Activated naive CD8-positive, alpha-beta T cell treated with anti-CD3 and anti-CD28 coated beads for 36 hours (primary cell): ENCODE data around the gene WFDC13. TPM values are rescaled to one million over a fixed set of nuclear protein-coding genes. Genes with fewer than 3 reads are reported as not detected.
"Not testable (repeated sequence)": the region's sequence is repeated elsewhere in the genome, so short reads cannot be mapped to it uniquely, and the experiment has no call there.

Experiments
- DNase-seq: peaks from one replicate; pipeline ENCODE4 v3.0.0; 2021
- H3K27ac Mint-ChIP-seq: one replicate; pipeline ENCODE4 v1.8.0; 2022; ENCODE audit warnings: mild to moderate bottlenecking, moderate library complexity, mixed read lengths
- H3K27me3 Mint-ChIP-seq: one replicate; pipeline ENCODE4 v1.8.0; 2022; ENCODE audit warnings: mild to moderate bottlenecking, mixed read lengths
- H3K36me3 Mint-ChIP-seq: one replicate; pipeline ENCODE4 v1.8.0; 2021; ENCODE audit warnings: mild to moderate bottlenecking, mixed read lengths
- H3K4me1 Mint-ChIP-seq: one replicate; pipeline ENCODE4 v1.8.0; 2021; ENCODE audit warnings: mixed read lengths
- H3K4me3 Mint-ChIP-seq: one replicate; pipeline ENCODE4 v1.8.0; 2022; ENCODE audit warnings: mild to moderate bottlenecking, moderate library complexity, mixed read lengths
- H3K9me3 Mint-ChIP-seq: one replicate; pipeline ENCODE4 v1.8.0; 2022; ENCODE audit warnings: mixed read lengths
- total RNA-seq, 2 experiments: library from RNA; stranded (reverse); gene quantifications; one replicate each; pipeline ENCODE4 v1.2.3, GENCODE V29; 2021

WFDC13 gene
- not detected for total RNA-seq

- peaks cover 2% of the 10 kb centered on the region for H3K36me3 Mint-ChIP-seq
- peaks cover 9% of the 10 kb centered on the region for H3K27me3 Mint-ChIP-seq
- H3K4me1 Mint-ChIP-seq: no peaks in the 10 kb centered on the region
- H3K27ac Mint-ChIP-seq: no peak within 1 kb of the TSS
- DNase-seq: no peak
- H3K9me3 Mint-ChIP-seq: no peaks in the 10 kb centered on the region
- H3K4me3 Mint-ChIP-seq: no peak within 1 kb of the TSS
These were observed at the start of gene WFDC13 for GRCh38 chr20:45701873-45702272. WFDC13 (plus strand) TSS chr20:45702038; CDS start chr20:45702124, 86 bp downstream.

- not testable (repeated sequence) for H3K4me3 Mint-ChIP-seq, H3K27me3 Mint-ChIP-seq, H3K27ac Mint-ChIP-seq, H3K36me3 Mint-ChIP-seq, H3K4me1 Mint-ChIP-seq, DNase-seq, H3K9me3 Mint-ChIP-seq
These were observed 44.8 kb upstream of the WFDC13 start for GRCh38 chr20:45657038-45657437.

- Mint-ChIP-seq H3K4me3 (no peak within 1 kb of the TSS), H3K27me3 (peaks cover 28% of the 10 kb centered on the region), H3K9me3 (no peaks in the 10 kb centered on the region), H3K27ac (no peak within 1 kb of the TSS), H3K4me1 (no peaks in the 10 kb centered on the region), H3K36me3 (no peaks in the 10 kb centered on the region)
- DNase-seq: no peak
These were observed 31.7 kb upstream of the WFDC13 start, which contains the start of gene WFDC11 for GRCh38 chr20:45670139-45670538. WFDC11 (minus strand) TSS chr20:45670239; CDS start chr20:45650600, 19,639 bp downstream.

GRCh38 chr20:45672765-45673164, 29.1 kb upstream of the WFDC13 start:
- peaks cover 37% of the 10 kb centered on the region for H3K27me3 Mint-ChIP-seq
- H3K9me3 Mint-ChIP-seq: peaks cover 6% of the 10 kb centered on the region
- H3K36me3 Mint-ChIP-seq: no peaks in the 10 kb centered on the region
- H3K27ac Mint-ChIP-seq: no peak overlapping the region
- H3K4me3 Mint-ChIP-seq: no peak overlapping the region
- DNase-seq: no peak
- no peaks in the 10 kb centered on the region for H3K4me1 Mint-ChIP-seq

GRCh38 chr20:45679650-45680049, 22.2 kb upstream of the WFDC13 start:
- no peaks in the 10 kb centered on the region for H3K4me1 Mint-ChIP-seq
- H3K27me3 Mint-ChIP-seq: peaks cover 19% of the 10 kb centered on the region
- H3K9me3 Mint-ChIP-seq: peaks cover 19% of the 10 kb centered on the region
- DNase-seq: no peak
- H3K4me3 Mint-ChIP-seq: no peak overlapping the region
- H3K36me3 Mint-ChIP-seq: no peaks in the 10 kb centered on the region
- no peak overlapping the region for H3K27ac Mint-ChIP-seq

- H3K27ac Mint-ChIP-seq: no peak overlapping the region
- no peaks in the 10 kb centered on the region for H3K36me3 Mint-ChIP-seq
- H3K4me3 Mint-ChIP-seq: no peak overlapping the region
- no peak for DNase-seq
- peaks cover 2% of the 10 kb centered on the region for H3K9me3 Mint-ChIP-seq
- no peaks in the 10 kb centered on the region for H3K4me1 Mint-ChIP-seq
- peaks cover 21% of the 10 kb centered on the region for H3K27me3 Mint-ChIP-seq
These were observed 15.9 kb upstream of the WFDC13 start for GRCh38 chr20:45685896-45686295.

GRCh38 chr20:45693346-45693745, 8.5 kb upstream of the WFDC13 start:
- H3K27ac Mint-ChIP-seq, H3K4me1 Mint-ChIP-seq, H3K4me3 Mint-ChIP-seq, H3K36me3 Mint-ChIP-seq, H3K9me3 Mint-ChIP-seq, DNase-seq: not testable (repeated sequence)
- H3K27me3 Mint-ChIP-seq: peaks cover 41% of the 10 kb centered on the region

GRCh38 chr20:45695496-45695895, 6.3 kb upstream of the WFDC13 start:
- H3K9me3 Mint-ChIP-seq: peaks cover under 1% of the 10 kb centered on the region
- H3K4me1 Mint-ChIP-seq: no peaks in the 10 kb centered on the region
- H3K27me3 Mint-ChIP-seq: peaks cover 38% of the 10 kb centered on the region
- H3K4me3 Mint-ChIP-seq: no peak overlapping the region
- no peak overlapping the region for H3K27ac Mint-ChIP-seq
- no peaks in the 10 kb centered on the region for H3K36me3 Mint-ChIP-seq
- DNase-seq: no peak

GRCh38 chr20:45701104-45701503, 734 bp upstream of the WFDC13 start:
- Mint-ChIP-seq H3K36me3 (peaks cover 2% of the 10 kb centered on the region), H3K27me3 (peaks cover 10% of the 10 kb centered on the region), H3K27ac (no peak overlapping the region), H3K9me3 (no peaks in the 10 kb centered on the region), H3K4me1 (no peaks in the 10 kb centered on the region), H3K4me3 (no peak overlapping the region)
- no peak for DNase-seq

- H3K4me3 Mint-ChIP-seq: no peak within 1 kb of the TSS
- no peak for DNase-seq
- H3K27me3 Mint-ChIP-seq: peaks cover 24% of the 10 kb centered on the region
- no peaks in the 10 kb centered on the region for H3K9me3 Mint-ChIP-seq
- H3K36me3 Mint-ChIP-seq: peaks cover 2% of the 10 kb centered on the region
- H3K27ac Mint-ChIP-seq: no peak within 1 kb of the TSS
- no peaks in the 10 kb centered on the region for H3K4me1 Mint-ChIP-seq
These were observed 3.3 kb downstream of the WFDC13 start, which contains the start of gene WFDC10B for GRCh38 chr20:45704969-45705637. WFDC10B (minus strand) TSS chr20:45705019; CDS start chr20:45685992, 19,027 bp downstream.

- not testable (repeated sequence) for H3K27ac Mint-ChIP-seq, DNase-seq, H3K4me3 Mint-ChIP-seq, H3K9me3 Mint-ChIP-seq, H3K36me3 Mint-ChIP-seq, H3K4me1 Mint-ChIP-seq
- peaks cover 59% of the 10 kb centered on the region for H3K27me3 Mint-ChIP-seq
These were observed 14.4 kb downstream of the WFDC13 start for GRCh38 chr20:45716141-45716688.

GRCh38 chr20:45722047-45722446, 20.2 kb downstream of the WFDC13 start, which contains the start of gene SPINT4:
SPINT4 (plus strand) TSS chr20:45722347; CDS start chr20:45722368, 21 bp downstream.
- no peaks in the 10 kb centered on the region for H3K4me1 Mint-ChIP-seq
- no peak for DNase-seq
- no peak within 1 kb of the TSS for H3K27ac Mint-ChIP-seq
- H3K9me3 Mint-ChIP-seq: peaks cover 3% of the 10 kb centered on the region
- H3K36me3 Mint-ChIP-seq: no peaks in the 10 kb centered on the region
- H3K27me3 Mint-ChIP-seq: peaks cover 67% of the 10 kb centered on the region
- no peak within 1 kb of the TSS for H3K4me3 Mint-ChIP-seq

GRCh38 chr20:45725134-45725533, 23.3 kb downstream of the WFDC13 start:
- H3K4me3 Mint-ChIP-seq: no peak overlapping the region
- peaks cover 60% of the 10 kb centered on the region for H3K27me3 Mint-ChIP-seq
- H3K4me1 Mint-ChIP-seq: no peaks in the 10 kb centered on the region
- no peak overlapping the region for H3K27ac Mint-ChIP-seq
- no peaks in the 10 kb centered on the region for H3K9me3 Mint-ChIP-seq
- H3K36me3 Mint-ChIP-seq: no peaks in the 10 kb centered on the region
- DNase-seq: no peak

- no peak for DNase-seq
- Mint-ChIP-seq H3K9me3 (peaks cover 7% of the 10 kb centered on the region), H3K27me3 (peaks cover 70% of the 10 kb centered on the region)
These were observed 25.2 kb downstream of the WFDC13 start for GRCh38 chr20:45727044-45727443.

GRCh38 chr20:45732199-45732598, 30.4 kb downstream of the WFDC13 start:
- no peaks in the 10 kb centered on the region for H3K4me1 Mint-ChIP-seq
- H3K9me3 Mint-ChIP-seq: peaks cover 20% of the 10 kb centered on the region
- H3K27ac Mint-ChIP-seq: no peak overlapping the region
- H3K36me3 Mint-ChIP-seq: no peaks in the 10 kb centered on the region
- H3K4me3 Mint-ChIP-seq: no peak overlapping the region
- no peak for DNase-seq
- H3K27me3 Mint-ChIP-seq: peaks cover 57% of the 10 kb centered on the region

More at GRCh38 chr20:45727044-45727443, 25.2 kb downstream of the WFDC13 start:
- Mint-ChIP-seq H3K27ac (no peak overlapping the region), H3K4me1 (no peaks in the 10 kb centered on the region), H3K36me3 (no peaks in the 10 kb centered on the region), H3K4me3 (no peak overlapping the region)

GRCh38 chr20:45735552-45735951, 33.7 kb downstream of the WFDC13 start:
- Mint-ChIP-seq H3K27me3 (peaks cover 56% of the 10 kb centered on the region), H3K4me3 (no peak overlapping the region), H3K9me3 (peaks cover 20% of the 10 kb centered on the region), H3K27ac (no peak overlapping the region), H3K36me3 (no peaks in the 10 kb centered on the region), H3K4me1 (no peaks in the 10 kb centered on the region)
- no peak for DNase-seq
